Fibroblast of skin of back (primary cell): ENCODE measurements around the gene PSMB3.
"Not testable (repeated sequence)": the region's sequence is repeated elsewhere in the genome, so short reads cannot be mapped to it uniquely, and the experiment has no call there.

ENCODE experiments used
- DNase-seq: peaks from one replicate; pipeline ENCODE4 v3.0.0-alpha.2; 2013

Gene PSMB3

DNA sequence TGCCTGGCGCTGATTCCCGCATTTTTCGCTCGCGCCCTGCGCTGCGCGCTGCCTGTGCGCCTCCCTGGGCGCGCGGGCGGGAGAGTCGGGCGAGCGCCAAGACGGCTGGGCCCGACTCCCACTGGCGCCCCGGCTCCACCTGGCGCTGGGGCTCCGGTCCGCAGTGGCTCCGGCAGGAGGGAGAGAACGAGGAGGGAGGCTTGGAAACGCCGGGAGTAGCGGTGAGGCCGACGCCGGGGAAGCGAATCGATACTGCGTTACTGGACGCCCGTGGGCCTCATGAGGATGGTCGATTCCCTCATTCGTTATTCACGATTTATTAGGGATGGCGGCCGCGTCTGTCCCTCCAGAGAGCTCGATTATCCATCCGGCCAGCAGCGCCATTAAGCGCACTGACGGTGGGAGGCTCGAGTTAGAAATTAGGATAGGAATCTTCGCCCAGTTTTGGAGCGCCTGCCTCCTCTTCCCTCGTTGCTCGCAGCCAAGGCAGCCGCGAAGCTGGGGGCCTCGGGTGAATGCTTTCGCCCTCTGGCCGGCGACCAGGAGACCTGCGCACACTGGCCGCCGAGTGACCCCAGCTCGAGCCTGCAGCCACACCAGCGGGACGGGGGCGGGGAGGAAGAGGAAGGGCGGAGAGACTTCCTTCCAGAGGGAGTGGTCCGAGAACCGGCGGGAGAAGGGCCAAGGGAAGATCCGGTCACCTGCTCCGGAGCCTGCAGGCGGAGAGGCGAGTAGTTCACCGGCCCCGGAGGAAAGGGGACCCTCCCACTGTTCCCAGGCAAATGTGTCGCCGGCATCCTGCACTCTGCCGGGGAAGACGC lies 3.1 kb upstream of the PSMB3 start:
- peak; percentile 47 for DNase-seq

DNA sequence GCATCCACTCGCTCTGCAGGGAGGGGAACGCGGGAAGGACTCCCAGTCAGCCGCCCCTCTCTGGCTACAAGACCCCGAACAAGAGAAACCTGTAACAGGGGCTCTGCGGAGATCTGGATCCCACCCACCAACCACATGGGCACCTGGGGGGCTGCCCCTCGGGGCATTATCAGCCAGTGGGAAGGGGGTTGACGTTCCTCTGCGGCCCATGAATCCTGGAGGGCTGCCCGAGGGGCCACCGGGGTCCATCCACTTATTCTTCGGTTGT lies 2.6 kb upstream of the PSMB3 start:
- no peak for DNase-seq

DNA sequence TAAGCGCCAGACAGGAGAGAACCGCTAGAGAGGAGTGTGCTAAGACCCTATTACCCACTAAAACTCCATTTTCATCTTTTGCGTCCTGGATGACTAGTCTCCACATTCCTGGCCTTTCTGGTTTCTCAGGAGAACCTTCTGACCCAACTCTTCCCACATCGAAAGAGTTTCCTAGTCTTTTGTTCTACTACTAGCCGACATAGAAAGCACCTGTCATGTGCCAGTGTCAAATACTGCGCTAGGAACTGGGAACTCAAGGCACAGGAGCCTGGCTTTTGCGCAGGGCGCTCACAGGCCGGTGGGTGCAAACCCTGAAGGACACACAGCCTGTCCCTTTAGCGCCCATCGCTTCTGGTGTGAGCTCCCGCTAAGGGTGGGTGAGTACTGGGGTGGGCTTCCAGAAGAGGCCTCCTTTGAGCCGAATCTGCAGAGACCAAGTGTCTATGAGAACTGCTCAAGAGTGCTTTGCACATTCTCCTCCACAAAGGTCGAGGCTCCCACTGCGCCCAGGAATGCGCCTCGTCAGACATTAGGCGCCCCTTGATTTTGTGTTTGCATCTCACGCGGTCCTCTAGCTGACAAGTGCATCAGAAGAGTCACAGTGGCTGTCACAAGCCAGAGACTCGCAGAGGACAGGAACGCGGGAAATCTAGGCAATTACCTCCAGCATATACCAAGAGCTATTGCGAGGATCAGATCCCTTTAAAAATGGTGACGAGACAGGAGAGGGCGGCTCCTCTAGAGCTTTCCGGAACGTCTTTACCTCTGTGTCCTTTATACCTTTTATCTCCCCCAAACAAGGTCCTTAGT lies 2.0 kb upstream of the PSMB3 start:
- no peak for DNase-seq

DNA sequence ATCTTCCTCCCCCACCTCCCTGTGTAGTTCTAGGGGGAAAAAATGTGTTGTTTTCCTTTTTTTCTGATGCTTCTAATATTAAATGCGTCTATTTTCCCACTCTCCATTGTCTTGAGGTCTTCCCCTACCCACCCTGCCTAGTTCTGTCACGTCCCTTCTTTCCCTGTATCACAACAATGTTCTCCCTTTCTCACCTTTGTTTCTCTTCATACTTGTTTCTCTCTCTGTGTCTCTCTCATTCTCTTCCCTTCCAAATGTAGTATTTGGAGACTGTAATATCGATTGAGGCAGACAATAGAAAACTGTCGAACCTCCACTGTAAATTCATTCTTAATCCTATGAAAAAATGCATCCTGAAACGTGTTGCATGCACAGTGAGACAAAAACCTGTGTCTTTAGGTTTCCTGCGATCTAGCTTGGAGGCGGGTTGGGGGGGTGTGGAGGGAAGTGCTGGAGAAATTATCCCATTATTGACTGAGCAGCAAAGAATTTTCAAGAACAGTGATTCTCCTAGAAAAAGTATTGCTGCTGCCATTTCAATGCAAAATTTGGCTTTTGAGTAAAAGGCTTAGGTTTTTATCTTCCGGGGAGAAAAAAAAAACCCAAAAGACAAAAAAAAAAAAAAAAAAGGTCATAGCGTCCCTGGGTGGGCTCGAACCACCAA lies 1.3 kb upstream of the PSMB3 start:
- DNase-seq = peak; percentile 32

DNA sequence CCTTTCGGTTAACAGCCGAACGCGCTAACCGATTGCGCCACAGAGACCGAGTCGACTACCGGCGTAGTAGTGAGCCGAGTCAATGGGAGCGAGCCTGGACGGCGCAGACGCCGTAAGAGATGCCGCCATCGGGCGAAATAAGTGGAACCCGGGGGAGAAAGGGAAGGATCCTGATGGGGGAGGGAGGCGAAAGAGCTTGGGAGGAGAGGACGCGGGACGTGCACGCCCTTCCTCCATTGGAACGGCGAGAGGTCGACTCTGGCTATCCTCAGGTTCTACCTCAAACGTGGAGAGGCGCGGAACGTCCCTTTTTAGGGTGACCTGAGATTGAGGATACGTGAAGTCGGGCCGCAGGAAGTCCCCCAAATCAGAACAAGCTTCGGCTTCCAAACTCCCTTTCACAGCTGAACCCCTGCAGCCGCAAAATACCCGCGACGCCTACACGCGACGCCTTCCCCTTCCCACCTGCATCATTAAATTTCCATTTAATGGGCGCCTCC lies 683 bp upstream of the PSMB3 start:
- DNase-seq = peak; percentile 86

DNA sequence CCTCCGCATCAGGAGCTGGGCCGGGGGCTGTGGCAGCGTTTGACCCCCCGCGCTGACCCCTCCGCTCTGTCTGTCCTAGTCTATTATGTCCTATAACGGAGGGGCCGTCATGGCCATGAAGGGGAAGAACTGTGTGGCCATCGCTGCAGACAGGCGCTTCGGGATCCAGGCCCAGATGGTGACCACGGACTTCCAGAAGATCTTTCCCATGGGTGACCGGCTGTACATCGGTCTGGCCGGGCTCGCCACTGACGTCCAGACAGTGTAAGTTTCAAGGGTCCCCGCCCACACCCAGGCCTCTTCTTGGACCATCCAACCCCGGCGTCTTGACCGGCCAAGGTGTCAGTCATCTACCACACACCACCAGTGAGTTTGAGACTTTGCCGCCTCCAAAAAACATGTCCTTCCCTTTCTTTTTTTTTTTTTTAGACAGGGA lies 548 bp downstream of the PSMB3 start:
- DNase-seq = no peak

DNA sequence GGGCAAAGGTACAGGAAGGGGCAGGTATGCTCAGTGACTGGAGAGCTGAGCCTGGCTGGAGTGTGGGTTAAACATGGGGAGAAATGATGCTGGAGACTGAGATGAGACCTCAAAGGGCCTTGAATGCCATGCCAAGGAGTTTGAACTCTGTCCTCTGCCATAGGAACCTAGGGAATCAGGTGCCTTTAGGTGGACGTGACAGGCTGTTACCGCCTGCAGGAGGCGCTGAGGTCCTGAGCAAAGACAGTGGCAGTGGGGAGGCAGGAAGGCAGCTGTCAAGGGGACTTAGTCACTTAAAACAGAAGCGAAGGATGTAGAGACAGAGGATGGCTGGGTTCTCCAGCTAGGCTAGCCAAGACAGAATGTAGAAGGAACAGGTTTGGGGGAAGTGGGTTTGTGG lies 9.1 kb downstream of the PSMB3 start:
- peak; percentile 39 for DNase-seq

DNA sequence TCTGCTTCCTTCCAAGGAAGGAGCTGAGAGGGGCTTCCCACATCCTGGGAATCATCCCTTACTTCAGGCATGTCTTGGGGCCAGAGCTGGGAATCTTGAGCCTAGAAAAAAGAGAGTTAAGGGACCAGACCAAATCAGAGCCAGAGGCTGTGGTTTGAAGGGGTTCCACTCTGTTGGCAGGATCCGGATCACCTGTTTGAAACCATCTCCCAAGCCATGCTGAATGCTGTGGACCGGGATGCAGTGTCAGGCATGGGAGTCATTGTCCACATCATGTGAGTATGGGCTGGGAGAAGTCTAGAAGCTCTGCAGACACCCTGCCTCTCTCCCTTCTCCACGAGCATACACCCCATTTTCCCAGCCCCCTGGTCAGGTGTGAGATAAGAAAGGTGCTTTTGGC lies 9.7 kb downstream of the PSMB3 start:
- no peak for DNase-seq

DNA sequence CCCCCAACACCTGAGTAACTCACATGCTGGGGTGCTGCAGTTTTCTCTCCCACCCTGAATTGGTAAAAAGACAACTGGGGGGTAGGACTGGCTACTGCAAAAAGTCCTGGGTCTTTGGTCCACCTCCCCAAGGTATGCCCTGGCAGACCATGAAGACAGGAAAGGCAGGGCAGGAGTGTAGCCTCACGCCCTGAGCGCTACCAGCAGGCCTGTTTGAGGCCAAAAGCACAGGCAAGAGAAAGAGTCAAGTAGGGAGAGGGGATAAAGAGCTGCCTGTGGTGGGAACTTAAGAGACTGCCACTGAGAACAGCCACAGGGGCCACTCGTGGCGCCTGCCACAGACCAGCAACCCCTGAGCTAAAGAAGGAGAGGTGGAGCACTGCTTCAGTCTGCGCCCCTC lies 13.8 kb downstream of the PSMB3 start:
- no peak for DNase-seq

DNA sequence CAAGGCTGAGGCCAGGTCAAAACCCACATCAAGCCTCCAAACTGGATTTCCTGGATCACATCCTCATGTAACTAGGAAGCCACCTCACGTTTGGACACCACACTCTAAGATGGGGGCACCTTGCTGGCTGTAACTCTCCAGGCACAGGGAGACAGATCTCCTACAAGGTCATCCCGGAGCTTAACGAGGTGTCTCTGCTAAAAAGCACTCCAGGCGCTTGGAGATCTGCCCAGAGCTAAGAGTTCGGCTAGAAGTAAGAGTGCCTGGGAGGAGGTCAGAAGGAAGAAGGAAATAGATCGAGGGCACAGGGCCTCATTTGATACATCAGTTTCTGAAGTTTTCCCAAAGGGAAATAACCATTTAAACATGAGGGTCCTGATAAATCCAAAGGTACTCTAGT lies 15.9 kb downstream of the PSMB3 start:
- DNase-seq = no peak

DNA sequence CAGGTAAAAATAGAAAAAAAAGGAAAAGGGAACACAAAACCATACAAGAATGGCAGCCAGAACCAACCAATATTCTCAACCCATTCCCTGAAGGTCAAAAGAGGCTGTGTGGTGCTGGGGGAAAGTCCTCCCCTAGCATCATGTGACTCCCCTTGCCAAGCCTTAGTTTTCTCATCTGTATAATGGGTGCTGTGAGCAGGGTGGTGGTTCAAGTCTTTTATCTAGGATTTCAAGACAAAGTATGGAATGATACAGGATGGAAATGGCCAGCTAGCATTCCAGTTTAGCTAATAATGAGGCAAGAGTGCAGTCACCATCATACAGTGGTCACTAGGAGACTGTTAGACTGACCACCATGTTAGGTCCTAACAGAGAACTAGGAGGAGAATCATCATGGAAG lies 20.7 kb downstream of the PSMB3 start:
- DNase-seq = no peak

DNA sequence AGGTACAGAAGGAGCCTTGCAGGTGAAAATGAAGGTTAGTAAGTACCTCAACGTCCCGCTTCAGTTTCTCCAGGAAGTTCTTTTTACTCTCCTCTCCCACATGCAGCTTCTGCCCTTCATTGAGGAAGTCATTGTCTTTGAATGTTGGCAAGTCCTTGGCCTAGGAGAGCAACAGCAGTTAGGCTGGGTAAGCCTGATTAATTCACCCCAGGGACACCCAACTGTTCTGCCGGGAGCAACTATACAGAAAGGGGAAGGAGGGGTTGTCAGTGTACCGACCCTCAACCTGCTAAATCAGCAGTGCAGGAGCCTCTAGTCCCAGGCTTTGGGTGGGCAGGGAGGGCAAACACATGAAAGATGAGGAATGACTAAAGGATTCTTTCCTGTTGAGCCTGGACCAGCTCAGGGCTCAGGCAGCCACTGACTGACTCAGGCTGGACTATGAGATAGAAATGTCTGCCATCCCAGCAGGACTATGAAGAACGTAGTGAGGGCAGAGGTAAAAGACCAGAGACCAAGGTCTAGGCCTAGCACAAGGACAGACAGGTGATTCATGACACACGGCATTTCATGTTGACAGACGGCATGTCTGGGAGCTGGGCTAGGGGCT lies 25.2 kb downstream of the PSMB3 start:
- DNase-seq = no peak

DNA sequence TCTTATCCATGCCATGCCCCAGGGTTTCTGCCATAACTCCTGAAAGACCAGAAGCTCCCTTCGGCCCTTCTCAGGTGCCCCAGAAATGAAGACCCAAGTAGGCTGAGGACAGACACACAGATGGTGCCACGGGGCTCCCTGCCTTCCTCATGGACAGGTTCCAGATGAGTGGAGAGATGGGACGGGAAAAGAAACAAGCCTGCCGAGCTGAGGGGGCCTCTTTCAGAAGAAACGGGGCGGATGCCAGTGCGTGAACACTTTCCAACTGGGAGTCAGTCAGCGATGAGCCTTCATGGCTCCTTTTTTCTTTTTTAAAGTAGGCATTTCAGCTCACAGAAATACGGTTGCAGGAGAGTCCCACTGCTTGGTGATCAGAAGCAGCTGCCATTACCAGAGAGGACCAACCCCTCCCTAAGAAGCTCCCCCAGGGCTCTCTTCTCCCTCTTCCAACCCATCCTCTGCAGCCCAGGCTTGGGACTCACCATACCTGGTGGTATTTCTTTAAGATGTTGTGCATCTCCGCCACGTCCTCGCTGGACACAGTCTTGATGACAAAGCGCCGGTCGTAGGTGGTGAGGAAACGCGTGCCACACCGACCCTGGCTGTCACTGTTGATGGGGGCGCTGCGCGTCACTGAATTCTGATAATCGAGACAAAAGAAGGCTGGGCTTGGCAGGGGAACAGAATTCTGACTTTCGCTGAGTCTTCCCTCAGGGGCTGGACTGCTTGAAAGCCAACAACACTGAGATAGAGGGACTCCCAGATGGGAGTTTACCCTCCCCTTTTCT lies 27.6 kb downstream of the PSMB3 start:
- DNase-seq = no peak

DNA sequence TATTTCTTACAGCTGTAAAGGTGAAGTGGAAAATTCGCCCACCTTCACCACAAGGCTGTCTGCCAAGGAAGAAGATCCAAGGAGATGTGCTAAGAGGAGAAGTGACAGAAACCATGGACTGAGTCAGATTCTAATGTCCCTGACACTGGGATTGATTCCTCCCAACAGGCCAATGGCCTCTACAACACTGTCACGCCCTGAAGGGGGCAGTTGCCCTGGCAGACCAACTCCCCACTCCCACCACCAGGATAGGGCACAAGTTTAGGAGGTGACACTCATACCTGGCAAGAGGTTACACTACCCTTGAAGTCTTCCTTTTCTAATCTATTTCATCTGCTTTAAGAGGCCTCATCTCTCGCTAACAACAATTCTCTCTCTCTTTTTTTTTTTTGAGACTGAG lies 30.7 kb downstream of the PSMB3 start:
- DNase-seq = no peak

DNA sequence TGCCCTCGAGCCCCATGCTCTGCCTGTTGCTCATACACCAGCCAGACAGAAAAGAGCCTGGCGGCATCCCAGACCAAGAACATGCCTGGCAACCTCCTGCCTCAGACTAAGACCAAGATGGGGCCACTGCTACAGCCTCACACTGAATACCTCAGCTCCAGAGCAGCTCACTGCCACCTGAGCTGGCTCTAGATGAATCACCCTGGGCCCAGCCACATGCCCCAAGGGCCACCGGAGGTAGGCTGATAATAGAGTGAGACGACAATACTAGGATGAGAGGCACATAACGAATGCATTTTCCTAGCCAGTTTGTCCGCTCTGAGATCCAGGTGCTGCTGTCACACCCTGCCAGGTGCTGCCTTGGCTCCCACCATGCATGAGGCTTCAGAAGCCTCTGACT lies 33.8 kb downstream of the PSMB3 start:
- no peak for DNase-seq

DNA sequence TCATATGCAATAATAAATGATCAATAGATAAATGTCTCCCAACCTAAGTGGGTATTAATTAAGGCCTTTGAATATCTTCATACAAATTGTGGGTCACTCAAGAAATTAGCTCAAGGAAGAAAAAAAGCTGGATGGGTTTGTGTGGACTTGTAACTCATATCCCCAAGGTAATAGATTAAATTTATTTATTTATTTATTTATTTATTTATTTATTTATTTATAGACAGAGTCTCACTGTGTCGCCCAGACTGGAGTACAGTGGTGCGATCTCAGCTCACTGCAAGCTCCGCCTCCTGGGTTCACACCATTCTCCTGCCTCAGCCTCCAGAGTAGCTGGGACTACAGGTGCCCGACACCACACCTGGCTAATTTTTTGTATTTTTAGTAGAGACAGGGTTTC lies 35.5 kb downstream of the PSMB3 start:
- DNase-seq = not testable (repeated sequence)

DNA sequence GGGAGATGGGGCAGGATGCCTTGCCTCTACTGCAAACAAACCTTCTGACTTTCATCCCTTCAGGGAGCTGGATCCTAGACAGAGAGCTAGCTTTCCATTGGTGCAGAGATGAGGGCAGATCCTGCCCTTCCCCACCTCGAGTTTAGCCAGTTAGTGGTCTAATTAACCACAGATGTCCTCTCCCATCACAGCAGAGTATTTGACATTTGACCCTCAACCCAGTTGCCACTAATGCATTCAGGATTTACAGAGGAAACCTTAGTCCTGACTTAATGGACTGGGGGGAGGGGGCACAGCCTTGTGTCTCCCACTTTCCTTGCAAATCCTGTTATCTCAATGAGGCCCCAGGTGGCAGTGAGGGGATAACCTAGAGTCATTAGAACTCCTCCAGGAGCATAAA lies 36.6 kb downstream of the PSMB3 start:
- DNase-seq = no peak

DNA sequence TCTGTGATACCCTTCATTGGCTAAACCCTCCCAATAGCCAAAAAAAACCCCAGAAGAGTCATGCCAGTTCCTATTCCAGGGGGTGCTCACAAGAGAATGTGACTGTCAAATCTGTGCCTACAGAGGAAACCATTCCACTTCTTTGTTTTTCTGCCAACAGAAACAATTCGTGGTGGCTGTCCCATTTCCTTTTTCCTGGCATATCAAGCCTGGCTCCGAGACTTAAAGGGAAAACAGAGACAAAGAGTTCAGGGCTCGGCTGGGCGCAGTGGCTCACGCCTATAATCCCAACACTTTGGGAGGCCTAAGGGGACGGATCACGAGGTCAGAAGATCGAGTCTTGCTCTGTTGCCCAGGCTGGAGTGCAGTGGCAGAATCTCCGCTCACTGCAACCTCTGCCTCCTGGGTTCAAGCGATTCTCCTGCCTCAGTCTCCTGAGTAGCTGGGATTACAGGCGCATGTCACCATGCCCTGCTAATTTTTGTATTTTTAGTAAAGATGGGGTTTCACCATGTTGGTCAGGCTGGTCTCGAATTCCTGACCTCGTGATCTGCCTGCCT lies 37.7 kb downstream of the PSMB3 start:
- DNase-seq = peak; percentile 41

DNA sequence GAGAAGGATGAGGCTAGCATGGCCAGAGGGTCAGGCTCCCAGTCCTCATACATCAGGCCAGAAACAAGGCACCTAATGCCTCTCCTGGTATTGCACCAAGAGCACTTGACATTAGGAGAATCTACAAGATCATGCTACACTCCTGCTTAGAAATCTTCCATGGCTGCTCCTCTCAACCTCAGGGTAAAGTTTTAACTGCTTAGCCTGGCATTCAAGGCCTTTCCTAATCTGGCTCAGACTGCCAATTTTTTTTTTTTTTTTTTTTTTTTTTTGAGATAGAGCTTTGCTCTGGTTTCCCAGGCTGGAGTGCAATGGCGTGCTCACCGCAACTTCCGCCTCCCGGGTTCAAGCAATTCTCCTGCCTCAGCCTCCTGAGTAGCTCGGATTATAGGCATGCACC lies 38.6 kb downstream of the PSMB3 start:
- no peak for DNase-seq

DNA sequence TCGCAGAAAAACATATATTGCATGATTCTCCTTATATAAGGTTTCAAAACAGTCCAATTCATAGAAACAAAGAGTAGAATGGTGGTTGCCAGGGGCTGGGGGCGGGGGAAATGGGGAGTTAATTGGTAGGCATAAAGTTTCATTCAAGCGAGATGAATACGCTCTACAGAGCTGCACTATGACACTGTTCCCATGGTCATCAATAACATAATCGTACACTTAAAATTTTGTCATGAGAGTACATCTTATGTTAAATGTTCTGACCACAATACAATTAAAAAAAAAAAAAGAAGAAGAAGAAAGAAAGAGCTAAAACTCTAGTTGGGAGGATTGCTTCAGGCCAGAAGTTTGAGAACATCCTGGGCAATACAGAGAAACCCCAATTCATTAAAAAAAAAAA lies 41.7 kb downstream of the PSMB3 start:
- DNase-seq = no peak

DNA sequence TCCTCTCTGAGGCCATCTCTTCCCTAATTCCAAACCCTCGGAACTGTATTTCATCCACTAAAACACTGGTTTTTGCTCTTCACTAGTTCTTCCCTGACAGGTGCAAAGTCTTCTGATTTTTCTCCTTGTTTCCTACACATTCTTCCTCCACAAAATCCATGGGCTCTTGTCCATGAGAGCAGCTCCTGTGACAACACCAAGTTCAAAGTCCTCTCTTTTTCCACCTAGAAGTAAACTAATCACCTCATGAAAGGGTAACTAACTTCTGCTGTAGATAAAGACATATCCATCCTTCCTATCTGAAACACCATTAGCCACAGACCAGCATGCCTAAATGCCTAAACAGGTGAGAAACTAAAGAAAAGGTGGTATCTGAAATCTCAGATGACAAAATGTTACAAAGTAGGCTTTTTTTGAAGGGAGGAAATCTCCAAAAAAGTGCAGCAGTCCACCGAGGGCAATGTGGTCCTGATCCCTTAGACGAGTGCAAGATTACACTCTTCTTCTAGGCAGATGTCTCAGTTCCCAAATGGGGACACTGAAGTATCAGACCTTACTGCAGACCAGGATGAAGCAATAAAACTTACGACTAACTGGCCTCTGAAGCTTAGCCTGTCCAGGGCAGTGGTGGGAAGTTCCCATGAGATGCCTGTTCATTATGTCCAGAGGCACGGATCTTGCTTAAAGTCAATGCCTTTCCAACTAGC lies 44.1 kb downstream of the PSMB3 start:
- no peak for DNase-seq
